GM23248 (cell line): ENCODE measurements around the gene ARHGAP44.

Experiments used
- EZH2 ChIP-seq: fragments of 200-600 bp; sonication (generic); IDR thresholded peaks from 2 replicates; pipeline ENCODE4 v1.6.1; 2018; ENCODE audit warnings: antibody characterized with exemption, mild to moderate bottlenecking; ENCODE audit not compliant: insufficient read depth, poor library complexity, severe bottlenecking
- EZH2phosphoT487 ChIP-seq: fragments of 200-600 bp; sonication (generic); IDR thresholded peaks from 2 replicates; pipeline ENCODE4 v1.6.1; 2018; ENCODE audit warnings: antibody characterized with exemption, moderate library complexity, mild to moderate bottlenecking, low read depth; ENCODE audit not compliant: insufficient read depth

DNA sequence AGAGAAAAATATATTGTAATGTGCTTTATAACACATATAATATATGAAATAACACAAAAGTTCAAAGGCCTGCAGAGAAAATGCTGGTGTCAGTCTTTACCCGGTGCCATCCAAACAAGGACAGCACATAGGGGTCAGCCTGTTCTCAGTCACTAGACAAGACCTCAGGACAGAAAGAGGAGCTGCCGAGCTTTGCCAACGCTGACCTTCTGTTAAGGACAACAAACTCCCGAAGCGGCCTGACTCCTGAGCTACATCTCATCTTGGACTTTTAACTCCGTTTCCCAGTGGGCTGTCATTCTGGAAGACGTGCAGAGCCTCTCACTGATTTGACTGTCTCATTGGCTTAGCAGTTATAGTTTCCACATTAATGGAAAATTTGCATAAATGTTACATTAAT, 221.7 kb downstream of the ARHGAP44 start:
- no peak for TF ChIP-seq EZH2
- TF ChIP-seq EZH2phosphoT487 = no peak
